WI38 (cell line): ENCODE data around the gene HOXC6.

ENCODE experiments used
- H3K4me3 ChIP-seq: 2 replicates; pipeline ENCODE4 v1.5.1; 2011; ENCODE audit warnings: low read depth, mild to moderate bottlenecking, control low read depth, low read length
- CTCF ChIP-seq: IDR thresholded peaks from 2 replicates; pipeline ENCODE4 v1.5.1; 2012; ENCODE audit warnings: low read depth, mild to moderate bottlenecking, control low read depth, low read length

Gene HOXC6

GRCh38 chr12:54025499-54026405 lies 2.5 kb upstream of the HOXC6 start:
- H3K4me3 ChIP-seq: no peak overlapping the region
- no peak for TF ChIP-seq CTCF

- no peak overlapping the region for H3K4me3 ChIP-seq
- TF ChIP-seq CTCF: no peak
Observed at GRCh38 chr12:54026640-54027441, 1.4 kb upstream of the HOXC6 start.

GRCh38 chr12:54027442-54027786 lies 826 bp upstream of the HOXC6 start:
- no peak for TF ChIP-seq CTCF
- H3K4me3 ChIP-seq: no peak overlapping the region

- H3K4me3 ChIP-seq: no peak overlapping the region
- TF ChIP-seq CTCF: no peak
Observed at GRCh38 chr12:54029529-54030441, 1.5 kb downstream of the HOXC6 start.

- no peak for TF ChIP-seq CTCF
- no peak overlapping the region for H3K4me3 ChIP-seq
Observed at GRCh38 chr12:54030442-54030801, 2.2 kb downstream of the HOXC6 start.

- TF ChIP-seq CTCF: no peak
- H3K4me3 ChIP-seq: no peak overlapping the region
Observed at GRCh38 chr12:54030889-54031471, 2.7 kb downstream of the HOXC6 start.
